ENCODE data around the gene ARHGEF9.
"Not testable (repeated sequence)": the region's sequence is repeated elsewhere in the genome, so short reads cannot be mapped to it uniquely, and the experiment has no call there.

ARHGEF9 gene

GRCh38 chrX:63784902-63785707, at the start of gene ARHGEF9:
ARHGEF9 (minus strand) TSS chrX:63785214; CDS start chrX:63785145, 69 bp downstream.
- Histone ChIP-seq H3K9me3 (ENCODE audit: control insufficient read depth in 2 of 2, low read length in 2 of 2) (no peaks in the 10 kb centered on the region), H3K27ac (ENCODE audit: low read length) (peak within 1 kb of the TSS; percentile 31), H3K9ac (ENCODE audit: low read length in 2 of 2) (peak within 1 kb of the TSS; percentile 58 to 60), H3K27me3 (ENCODE audit: control insufficient read depth in 1 of 2, insufficient read depth in 2 of 2, low read length in 2 of 2) (peaks cover 0 to 9% of the 10 kb centered on the region in 2 donors), H3K4me3 (ENCODE audit: low read length in 2 of 2) (peak within 1 kb of the TSS; percentile 76), H3K4me1 (ENCODE audit: control insufficient read depth, insufficient read depth, low read length) (peaks cover 8% of the 10 kb centered on the region), H3K36me3 (ENCODE audit: control insufficient read depth in 2 of 2, insufficient read depth in 2 of 2, low read length in 2 of 2) (no peaks in the 10 kb centered on the region)

GRCh38 chrX:63825446-63825845, 40.4 kb upstream of the ARHGEF9 start:
- not testable (repeated sequence) for H3K36me3 ChIP-seq (ENCODE audit: control insufficient read depth in 2 of 2, insufficient read depth in 2 of 2, low read length in 2 of 2)

DNA sequence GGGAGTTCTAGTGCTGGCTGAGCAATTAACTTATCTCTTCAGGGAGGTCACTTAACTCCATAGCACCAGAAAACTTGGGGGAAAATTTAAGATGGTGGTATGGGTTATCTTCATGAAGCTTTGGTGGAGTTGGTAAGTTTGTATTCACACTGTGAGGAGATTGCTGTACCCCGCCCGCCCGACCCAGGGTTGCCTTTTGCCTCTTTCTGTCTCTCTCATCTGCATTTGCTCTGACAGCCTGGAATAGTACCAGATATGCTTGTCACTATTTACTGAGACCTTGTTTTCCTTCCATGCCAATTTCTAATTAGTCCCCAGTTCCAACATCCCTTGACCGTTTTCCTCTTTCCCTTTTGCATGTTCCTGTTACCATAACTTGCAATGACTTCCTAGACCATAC, 33.1 kb upstream of the ARHGEF9 start:
- Histone ChIP-seq H3K4me3 (ENCODE audit: low read length in 2 of 2) (no peak overlapping the region), H3K27me3 (ENCODE audit: control insufficient read depth in 1 of 2, insufficient read depth in 2 of 2, low read length in 2 of 2) (no peaks in the 10 kb centered on the region), H3K36me3 (ENCODE audit: control insufficient read depth in 2 of 2, insufficient read depth in 2 of 2, low read length in 2 of 2) (no peaks in the 10 kb centered on the region), H3K4me1 (ENCODE audit: control insufficient read depth, insufficient read depth, low read length) (no peaks in the 10 kb centered on the region), H3K9ac (ENCODE audit: low read length in 2 of 2) (no peak overlapping the region), H3K9me3 (ENCODE audit: control insufficient read depth in 2 of 2, low read length in 2 of 2) (no peaks in the 10 kb centered on the region), H3K27ac (ENCODE audit: low read length) (no peak overlapping the region)

More at GRCh38 chrX:63825446-63825845, 40.4 kb upstream of the ARHGEF9 start:
- not testable (repeated sequence) for H3K27me3 ChIP-seq (ENCODE audit: control insufficient read depth in 1 of 2, insufficient read depth in 2 of 2, low read length in 2 of 2); H3K9ac ChIP-seq (ENCODE audit: low read length in 2 of 2); H3K27ac ChIP-seq (ENCODE audit: low read length); H3K4me3 ChIP-seq (ENCODE audit: low read length in 2 of 2); H3K4me1 ChIP-seq (ENCODE audit: control insufficient read depth, insufficient read depth, low read length); H3K9me3 ChIP-seq (ENCODE audit: control insufficient read depth in 2 of 2, low read length in 2 of 2)

DNA sequence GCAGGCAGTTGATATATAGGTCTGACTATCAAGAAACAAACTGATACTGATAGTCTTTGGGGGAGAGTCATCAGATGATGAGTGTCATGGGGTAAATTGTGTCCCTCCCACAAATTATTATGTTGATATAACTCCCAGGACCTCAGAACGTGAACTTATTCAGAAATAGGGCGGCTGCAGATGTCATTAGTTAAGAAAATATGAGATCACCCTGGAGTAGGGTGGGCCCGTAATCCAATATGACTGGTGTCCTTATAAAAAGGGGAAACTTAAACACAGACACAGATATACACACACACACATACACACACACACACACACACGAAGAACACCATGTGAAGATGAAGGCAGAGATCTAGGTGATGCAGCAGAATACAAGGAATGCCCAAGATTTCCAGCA, 32.7 kb upstream of the ARHGEF9 start:
- Histone ChIP-seq H3K4me3 (ENCODE audit: low read length in 2 of 2) (no peak overlapping the region), H3K9ac (ENCODE audit: low read length in 2 of 2) (no peak overlapping the region), H3K36me3 (ENCODE audit: control insufficient read depth in 2 of 2, insufficient read depth in 2 of 2, low read length in 2 of 2) (no peaks in the 10 kb centered on the region), H3K27me3 (ENCODE audit: control insufficient read depth in 1 of 2, insufficient read depth in 2 of 2, low read length in 2 of 2) (no peaks in the 10 kb centered on the region), H3K9me3 (ENCODE audit: control insufficient read depth in 2 of 2, low read length in 2 of 2) (no peaks in the 10 kb centered on the region), H3K27ac (ENCODE audit: low read length) (no peak overlapping the region), H3K4me1 (ENCODE audit: control insufficient read depth, insufficient read depth, low read length) (no peaks in the 10 kb centered on the region)

GRCh38 chrX:63812823-63813222, 27.8 kb upstream of the ARHGEF9 start:
- Histone ChIP-seq H3K4me1 (ENCODE audit: control insufficient read depth, insufficient read depth, low read length) (no peaks in the 10 kb centered on the region), H3K27ac (ENCODE audit: low read length) (no peak overlapping the region), H3K4me3 (ENCODE audit: low read length in 2 of 2) (no peak overlapping the region), H3K9me3 (ENCODE audit: control insufficient read depth in 2 of 2, low read length in 2 of 2) (no peaks in the 10 kb centered on the region), H3K27me3 (ENCODE audit: control insufficient read depth in 1 of 2, insufficient read depth in 2 of 2, low read length in 2 of 2) (peaks cover 0 to 2% of the 10 kb centered on the region in 2 donors), H3K9ac (ENCODE audit: low read length in 2 of 2) (no peak overlapping the region), H3K36me3 (ENCODE audit: control insufficient read depth in 2 of 2, insufficient read depth in 2 of 2, low read length in 2 of 2) (no peaks in the 10 kb centered on the region)

DNA sequence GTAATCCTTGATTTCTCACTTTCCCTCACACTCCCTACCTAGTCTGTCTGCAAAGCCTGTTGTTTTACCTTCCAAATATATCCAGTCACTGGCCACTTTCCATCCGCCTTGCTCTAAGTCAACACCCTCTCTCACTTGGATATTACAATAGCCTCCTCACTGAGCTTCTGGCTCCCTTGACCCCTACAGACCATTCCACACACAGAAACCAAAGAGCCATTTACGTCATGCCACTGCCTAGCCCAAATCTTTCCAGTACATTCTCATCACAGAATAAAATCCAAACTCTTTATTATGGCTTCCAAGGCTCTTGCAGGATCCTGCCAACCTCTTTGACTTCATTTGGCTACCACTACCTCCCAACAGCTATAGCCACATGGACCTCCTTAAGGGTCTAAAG, 25.7 kb upstream of the ARHGEF9 start:
- Histone ChIP-seq H3K4me1 (ENCODE audit: control insufficient read depth, insufficient read depth, low read length) (no peaks in the 10 kb centered on the region), H3K27me3 (ENCODE audit: control insufficient read depth in 1 of 2, insufficient read depth in 2 of 2, low read length in 2 of 2) (peaks cover 0 to 2% of the 10 kb centered on the region in 2 donors), H3K9ac (ENCODE audit: low read length in 2 of 2) (no peak overlapping the region), H3K27ac (ENCODE audit: low read length) (no peak overlapping the region), H3K36me3 (ENCODE audit: control insufficient read depth in 2 of 2, insufficient read depth in 2 of 2, low read length in 2 of 2) (no peaks in the 10 kb centered on the region), H3K4me3 (ENCODE audit: low read length in 2 of 2) (no peak overlapping the region), H3K9me3 (ENCODE audit: control insufficient read depth in 2 of 2, low read length in 2 of 2) (no peaks in the 10 kb centered on the region)

GRCh38 chrX:63809173-63809572, 24.2 kb upstream of the ARHGEF9 start:
- Histone ChIP-seq H3K9me3 (ENCODE audit: control insufficient read depth in 2 of 2, low read length in 2 of 2) (no peaks in the 10 kb centered on the region), H3K9ac (ENCODE audit: low read length in 2 of 2) (no peak overlapping the region), H3K36me3 (ENCODE audit: control insufficient read depth in 2 of 2, insufficient read depth in 2 of 2, low read length in 2 of 2) (no peaks in the 10 kb centered on the region), H3K4me3 (ENCODE audit: low read length in 2 of 2) (no peak overlapping the region), H3K4me1 (ENCODE audit: control insufficient read depth, insufficient read depth, low read length) (no peaks in the 10 kb centered on the region), H3K27me3 (ENCODE audit: control insufficient read depth in 1 of 2, insufficient read depth in 2 of 2, low read length in 2 of 2) (peaks cover 0 to 2% of the 10 kb centered on the region in 2 donors), H3K27ac (ENCODE audit: low read length) (no peak overlapping the region)

- H3K27ac ChIP-seq (ENCODE audit: low read length); H3K4me1 ChIP-seq (ENCODE audit: control insufficient read depth, insufficient read depth, low read length); H3K27me3 ChIP-seq (ENCODE audit: control insufficient read depth in 1 of 2, insufficient read depth in 2 of 2, low read length in 2 of 2); H3K9ac ChIP-seq (ENCODE audit: low read length in 2 of 2); H3K4me3 ChIP-seq (ENCODE audit: low read length in 2 of 2); H3K36me3 ChIP-seq (ENCODE audit: control insufficient read depth in 2 of 2, insufficient read depth in 2 of 2, low read length in 2 of 2); H3K9me3 ChIP-seq (ENCODE audit: control insufficient read depth in 2 of 2, low read length in 2 of 2): not testable (repeated sequence)
Measured at GRCh38 chrX:63795406-63795805, 10.4 kb upstream of the ARHGEF9 start.

DNA sequence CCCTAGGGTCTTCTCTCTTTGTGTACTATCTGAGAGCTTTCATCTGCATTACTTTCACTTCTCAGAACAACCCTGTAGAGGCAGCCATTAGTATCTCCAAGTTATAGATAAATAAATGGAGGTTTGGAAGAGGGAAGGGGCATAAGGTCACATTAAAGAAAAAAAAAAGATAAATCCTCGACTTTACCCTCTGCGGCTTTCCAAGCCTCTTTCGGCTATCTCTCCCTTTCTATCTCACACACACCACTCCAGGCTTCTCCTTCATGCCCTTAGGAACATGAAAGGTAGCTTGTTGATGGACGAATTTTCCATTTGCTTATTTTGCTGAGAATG, 660 bp upstream of the ARHGEF9 start:
- H3K36me3 ChIP-seq (ENCODE audit: control insufficient read depth in 2 of 2, insufficient read depth in 2 of 2, low read length in 2 of 2): no peaks in the 10 kb centered on the region
- no peaks in the 10 kb centered on the region for H3K9me3 ChIP-seq (ENCODE audit: control insufficient read depth in 2 of 2, low read length in 2 of 2)
- peak overlapping the region in 1 of 2 donors; percentile 60 for H3K9ac ChIP-seq (ENCODE audit: low read length in 2 of 2)
- peaks cover 0 to 9% of the 10 kb centered on the region in 2 donors for H3K27me3 ChIP-seq (ENCODE audit: control insufficient read depth in 1 of 2, insufficient read depth in 2 of 2, low read length in 2 of 2)
- H3K4me3 ChIP-seq (ENCODE audit: low read length in 2 of 2): peak overlapping the region; percentile 76
- H3K4me1 ChIP-seq (ENCODE audit: control insufficient read depth, insufficient read depth, low read length): peaks cover 8% of the 10 kb centered on the region
- no peak overlapping the region for H3K27ac ChIP-seq (ENCODE audit: low read length)

GRCh38 chrX:63784346-63784901, 590 bp downstream of the ARHGEF9 start:
- peaks cover 0 to 3% of the 10 kb centered on the region in 2 donors for H3K9me3 ChIP-seq (ENCODE audit: control insufficient read depth in 2 of 2, low read length in 2 of 2)
- peak overlapping the region; percentile 58 to 60 for H3K9ac ChIP-seq (ENCODE audit: low read length in 2 of 2)
- peaks cover 8% of the 10 kb centered on the region for H3K4me1 ChIP-seq (ENCODE audit: control insufficient read depth, insufficient read depth, low read length)
- peak overlapping the region; percentile 76 for H3K4me3 ChIP-seq (ENCODE audit: low read length in 2 of 2)
- H3K27me3 ChIP-seq (ENCODE audit: control insufficient read depth in 1 of 2, insufficient read depth in 2 of 2, low read length in 2 of 2): peaks cover 0 to 9% of the 10 kb centered on the region in 2 donors
- no peaks in the 10 kb centered on the region for H3K36me3 ChIP-seq (ENCODE audit: control insufficient read depth in 2 of 2, insufficient read depth in 2 of 2, low read length in 2 of 2)
- H3K27ac ChIP-seq (ENCODE audit: low read length): peak overlapping the region; percentile 31

GRCh38 chrX:63782515-63782914, 2.5 kb downstream of the ARHGEF9 start:
- Histone ChIP-seq H3K36me3 (ENCODE audit: control insufficient read depth in 2 of 2, insufficient read depth in 2 of 2, low read length in 2 of 2) (no peaks in the 10 kb centered on the region), H3K27me3 (ENCODE audit: control insufficient read depth in 1 of 2, insufficient read depth in 2 of 2, low read length in 2 of 2) (peaks cover 0 to 5% of the 10 kb centered on the region in 2 donors), H3K27ac (ENCODE audit: low read length) (no peak overlapping the region), H3K4me3 (ENCODE audit: low read length in 2 of 2) (no peak overlapping the region), H3K4me1 (ENCODE audit: control insufficient read depth, insufficient read depth, low read length) (peaks cover 8% of the 10 kb centered on the region), H3K9ac (ENCODE audit: low read length in 2 of 2) (no peak overlapping the region), H3K9me3 (ENCODE audit: control insufficient read depth in 2 of 2, low read length in 2 of 2) (peaks cover 0 to 3% of the 10 kb centered on the region in 2 donors)
